NCI-H345 treated with DMSO at 0.1 percent for 48 hours (cell line): ENCODE results near the gene PRR30.

Source experiments
- DNase-seq: peaks from one replicate; lab custom pipeline; 2025; ENCODE audit not compliant: unreplicated experiment; lab: John Stamatoyannopoulos, UW

The PRR30 gene

GRCh38 chr2:27099334-27099955, 39.8 kb downstream of the PRR30 start:
- no peak for DNase-seq

GRCh38 chr2:27097341-27097740, 41.9 kb downstream of the PRR30 start:
- no peak for DNase-seq

GRCh38 chr2:27096748-27097297, 42.4 kb downstream of the PRR30 start:
- DNase-seq, result no peak

- DNase-seq, result no peak
These were observed 43.2 kb downstream of the PRR30 start for GRCh38 chr2:27095745-27096651.

GRCh38 chr2:27095427-27095744, 43.8 kb downstream of the PRR30 start:
- DNase-seq, result no peak

DNA sequence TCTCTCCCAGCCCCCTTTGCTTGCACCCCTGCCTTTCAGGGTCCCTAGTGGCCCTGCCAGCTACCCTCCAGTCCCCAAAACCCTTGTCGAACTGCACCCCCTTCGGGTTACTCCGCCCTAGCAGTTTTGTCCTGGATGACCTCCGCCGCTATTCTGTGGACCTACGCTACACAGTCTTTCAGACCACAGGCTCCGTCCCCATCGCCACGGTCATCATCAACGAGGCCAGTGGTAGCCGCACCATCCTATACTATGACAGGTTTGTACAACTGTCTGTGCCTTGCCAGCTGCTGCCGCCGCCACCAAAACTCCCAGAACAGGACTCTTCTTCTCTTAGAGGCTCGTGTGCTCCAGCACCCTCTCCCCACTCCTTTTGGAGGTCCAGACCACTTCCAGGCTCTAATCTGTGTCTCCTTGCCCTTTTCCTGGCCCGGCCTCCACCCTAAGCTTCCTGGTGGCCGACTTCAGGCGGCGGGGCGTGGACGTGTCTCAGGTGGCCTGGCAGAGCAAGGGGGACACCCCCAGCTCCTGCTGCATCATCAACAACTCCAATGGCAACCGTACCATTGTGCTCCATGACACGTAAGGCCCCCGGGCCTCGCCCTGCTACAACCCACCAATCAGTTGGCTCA, 44.7 kb downstream of the PRR30 start:
- no peak for DNase-seq

DNA sequence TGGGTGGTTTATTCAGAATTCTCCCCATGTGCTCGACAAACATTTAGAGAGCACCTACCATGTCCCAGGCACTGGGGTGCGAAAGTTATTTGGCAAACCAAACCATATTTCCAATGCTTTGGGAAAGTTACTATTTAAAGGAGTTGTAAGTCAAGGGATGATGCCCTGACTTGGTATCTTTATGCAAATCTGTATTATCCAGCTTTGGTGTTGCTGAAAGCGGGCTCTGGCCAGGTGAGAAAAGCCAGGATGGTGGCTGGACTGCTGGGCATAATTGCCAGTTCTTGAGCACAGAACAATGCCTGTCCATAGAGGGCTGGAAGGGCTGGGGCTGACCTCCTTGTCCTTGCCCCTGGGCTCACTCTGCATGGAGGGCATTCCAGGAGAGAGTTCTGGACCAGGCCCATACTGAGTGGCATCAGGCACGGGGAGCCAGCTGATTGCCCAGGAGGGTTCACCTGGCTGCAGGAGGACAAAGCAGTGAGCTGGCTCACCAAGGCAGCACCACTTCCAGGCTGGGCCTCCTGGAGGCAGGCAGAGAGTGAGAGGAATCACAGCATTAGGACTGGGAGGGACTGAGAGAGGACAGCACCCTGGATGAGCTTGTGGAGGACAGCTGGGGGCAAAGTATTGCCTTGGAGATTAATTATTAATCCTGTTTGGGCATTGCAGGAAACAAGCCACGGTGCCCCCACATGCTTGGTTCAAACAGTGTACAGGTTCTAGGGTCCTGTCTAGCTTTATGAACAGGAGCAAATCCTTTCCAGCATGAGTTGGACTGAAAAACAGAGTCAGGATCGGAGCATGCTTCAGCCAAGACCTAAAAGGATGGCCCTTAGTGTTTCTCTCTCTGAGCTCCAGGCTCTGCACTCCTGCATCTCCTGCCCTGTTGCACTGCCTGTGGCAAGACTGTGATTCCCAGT, 45.5 kb downstream of the PRR30 start:
- DNase-seq, result no peak

DNA sequence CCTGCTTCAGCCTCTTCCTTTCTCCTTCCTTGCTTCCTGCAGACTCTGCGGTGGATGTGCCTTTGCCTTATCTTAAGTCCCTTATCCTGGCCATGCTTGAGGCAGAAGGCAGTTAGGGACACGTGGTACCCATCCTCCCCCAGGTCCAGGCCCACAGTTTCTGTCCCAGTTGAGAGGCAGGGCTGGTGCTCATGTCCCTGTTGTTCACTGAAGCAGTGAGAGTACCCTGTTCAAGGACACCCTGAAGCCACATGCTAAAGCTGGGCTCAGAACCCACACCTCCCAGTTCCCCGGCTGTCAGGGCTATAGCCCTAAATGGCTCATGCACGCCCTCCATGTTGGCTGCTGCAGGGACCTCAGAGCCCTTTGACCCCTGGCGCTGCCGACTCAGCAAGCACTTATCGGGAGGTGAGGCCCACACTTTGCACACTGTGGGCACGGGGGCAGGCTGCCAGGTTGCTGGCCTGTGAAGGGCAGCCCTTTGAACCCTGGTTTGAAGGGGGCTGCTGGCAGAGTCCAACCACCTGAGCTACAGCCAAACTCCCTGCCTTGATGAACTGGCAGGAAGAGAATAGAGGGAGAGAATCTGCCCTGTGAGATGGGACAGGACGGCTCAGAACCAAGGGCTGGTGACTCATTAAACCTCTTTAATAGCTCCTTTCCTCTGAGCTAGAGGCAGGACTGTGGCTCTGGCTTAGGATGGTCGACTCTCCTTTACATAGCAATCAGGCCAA, 46.3 kb downstream of the PRR30 start:
- no peak for DNase-seq

DNA sequence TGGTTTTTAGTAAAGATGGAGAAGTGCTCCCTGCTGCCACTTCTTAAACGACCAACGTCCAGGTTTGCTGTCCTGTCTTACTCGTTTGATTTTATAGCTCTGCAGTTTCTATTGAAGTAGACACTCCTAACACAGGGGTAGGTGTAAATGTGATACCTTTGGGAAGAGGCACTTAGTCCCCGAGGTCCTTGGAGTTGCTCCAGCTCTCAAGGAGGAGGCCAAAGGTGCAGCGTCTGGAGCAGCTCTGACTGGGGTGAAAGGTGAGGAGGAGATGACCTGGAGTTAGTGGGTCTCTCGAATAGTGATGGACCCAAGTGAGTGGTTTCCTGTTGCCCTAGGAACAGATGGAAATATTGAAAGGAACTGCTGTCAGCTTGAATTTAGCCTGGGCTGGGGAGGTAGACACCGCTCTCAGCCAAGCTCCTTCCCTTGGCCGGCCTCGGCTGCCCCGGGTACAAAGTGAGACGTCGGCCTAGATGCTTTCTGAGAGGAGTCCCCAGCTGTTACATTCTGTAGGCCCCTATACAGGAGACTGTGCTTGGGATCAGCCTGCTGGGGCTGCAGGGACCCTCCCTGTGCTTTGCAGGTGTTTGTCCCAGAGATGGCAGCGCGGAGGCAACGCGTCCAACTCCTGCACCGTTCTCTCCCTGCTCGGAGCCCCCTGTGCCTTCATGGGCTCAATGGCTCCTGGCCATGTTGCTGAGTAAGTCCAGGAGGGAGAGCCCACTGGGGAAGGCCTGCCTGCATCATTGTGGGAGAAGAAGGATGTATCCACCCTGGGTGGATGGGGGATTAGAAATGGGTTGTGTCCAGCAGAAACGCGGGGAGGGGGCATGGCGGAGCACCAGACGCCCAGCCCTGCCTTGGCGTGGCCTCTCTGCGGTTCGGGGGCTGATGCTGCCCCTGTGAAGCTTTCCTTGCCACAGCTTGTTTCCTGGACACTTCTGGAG, 47.2 kb downstream of the PRR30 start:
- no peak for DNase-seq

DNA sequence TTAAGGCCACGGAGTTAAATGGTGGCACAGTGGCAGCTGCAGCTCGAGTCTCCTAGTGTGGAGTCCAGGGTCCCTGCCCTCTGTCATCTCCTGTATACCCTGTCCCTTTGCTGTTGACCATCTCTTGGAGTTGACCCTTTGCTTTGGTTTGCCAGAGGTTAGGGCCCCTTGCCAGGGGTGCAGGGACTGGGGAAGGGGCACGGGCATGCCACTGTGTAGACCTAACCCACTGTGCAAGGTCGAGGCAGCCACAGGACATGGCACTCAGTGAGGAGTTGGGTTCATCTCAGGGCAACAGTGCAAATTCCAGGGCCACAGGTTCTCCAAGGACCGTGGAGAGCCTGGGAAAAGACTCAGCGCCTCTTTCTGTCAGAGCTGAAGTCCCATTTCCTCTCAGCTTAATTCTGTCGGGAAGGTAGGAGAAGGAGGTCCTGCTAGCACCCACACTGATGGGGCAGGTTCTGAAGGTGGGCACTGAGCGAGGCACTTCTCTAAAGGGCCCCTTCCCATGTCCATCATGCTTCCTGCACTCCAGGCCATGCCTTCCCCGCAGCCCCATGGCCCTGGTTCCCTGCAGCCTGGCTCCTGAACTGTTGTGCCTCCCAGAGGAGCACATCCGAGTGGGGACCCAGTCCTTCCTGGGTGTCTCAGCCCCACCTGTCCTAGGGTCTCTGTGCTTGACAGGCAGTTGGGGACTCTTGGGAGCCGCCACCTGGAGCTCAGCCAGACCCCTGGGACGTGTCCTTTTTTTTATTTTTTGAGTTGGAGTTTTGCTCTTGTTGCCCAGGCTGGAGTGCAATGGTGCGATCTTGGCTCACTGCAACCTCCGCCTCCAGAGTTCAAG, 49.9 kb downstream of the PRR30 start:
- no peak for DNase-seq

- DNase-seq, result no peak
These were observed 50.6 kb downstream of the PRR30 start for GRCh38 chr2:27088634-27089033.

GRCh38 chr2:27087823-27088410, 51.3 kb downstream of the PRR30 start:
- no peak for DNase-seq
